Thyroid gland (tissue), 4 donors: ENCODE data around the gene SLC6A3. TPM values are rescaled to one million over a fixed set of nuclear protein-coding genes. Genes with fewer than 3 reads are reported as not detected.

ENCODE experiments used
- DNase-seq, 2 donors: peaks; one replicate each; pipeline ENCODE4 v3.0.0-alpha.2; 2019
- H3K27ac ChIP-seq, 3 donors: fragments of 200-600 bp; sonication (generic); 1 replicate in 2 of 3; 2 replicates in 1 of 3; pipeline ENCODE4 v1.5.1; 2016 to 2019; ENCODE audit warnings: mild to moderate bottlenecking in 1 of 3, moderate library complexity in 1 of 3
- H3K27me3 ChIP-seq: fragments of 200-600 bp; sonication (generic); one replicate; pipeline ENCODE4 v1.5.1; 2019
- H3K36me3 ChIP-seq, 2 donors: fragments of 200-600 bp; sonication (generic); one replicate each; pipeline ENCODE4 v1.5.1; 2016 to 2019
- H3K4me1 ChIP-seq, 2 donors: fragments of 200-600 bp; sonication (generic); one replicate each; pipeline ENCODE4 v1.5.1; 2017 to 2019
- H3K4me3 ChIP-seq, 3 donors: fragments of 200-600 bp; sonication (generic); replicated peaks in 1 of 3; 1 replicate in 2 of 3; 2 replicates in 1 of 3; pipeline ENCODE4 v1.5.1; 2016; ENCODE audit warnings: mild to moderate bottlenecking in 1 of 3
- H3K9me3 ChIP-seq: fragments of 200-600 bp; sonication (generic); one replicate; pipeline ENCODE4 v1.5.1; 2017
- CTCF ChIP-seq, 6 experiments: fragments of 200-600 bp in 3 of 6; fragments of 450-650 bp in 3 of 6; sonication (generic) in 3 of 6; IDR thresholded peaks; one replicate each; pipeline ENCODE4 v1.5.1; 2016 to 2019; ENCODE audit warnings: antibody characterized with exemption in 6 of 6, mild to moderate bottlenecking in 2 of 6, inconsistent platforms in 1 of 6, moderate library complexity in 1 of 6
- POLR2A ChIP-seq, 2 donors: fragments of 450-650 bp; IDR thresholded peaks; one replicate each; pipeline ENCODE4 v1.6.1; 2017; ENCODE audit warnings: antibody characterized with exemption in 2 of 2, mild to moderate bottlenecking in 2 of 2, moderate library complexity in 1 of 2
- WGBS, 2 donors: methylation state at CpG; one replicate each; pipeline ENCODE4 v1.1.5; 2017; 5-methylcytosine and 5-hydroxymethylcytosine counted together
- intact Hi-C: fragments of 100-400 bp; cut with DNase I; formaldehyde crosslinking; loops from one replicate; pipeline ENCODE4 v1.15.1; 2023
- total RNA-seq, 4 donors: library from RNA; depleted of rRNA; stranded (reverse); fragments of >200 nt; gene quantifications; one replicate each; pipeline ENCODE4 v1.2.3, GENCODE V29; 2016

SLC6A3 gene
- total RNA-seq, 4 donors from 2014 or later = 0.54 to 0.67 (median 0.54) TPM; not detected in 1

GRCh38 chr5:1345876-1346626, 99.2 kb downstream of the SLC6A3 start:
- H3K27me3 ChIP-seq = no peaks in the 10 kb centered on the region
- H3K4me1 ChIP-seq = peaks cover 25% of the 10 kb centered on the region in 2 donors
- no peaks in the 10 kb centered on the region for H3K9me3 ChIP-seq
- no peak for DNase-seq
- no peak for TF ChIP-seq POLR2A (IDR thresholded peaks at IDR 0.05)
- TF ChIP-seq CTCF (IDR thresholded peaks at IDR 0.05) = no peak
- H3K27ac ChIP-seq = no peak overlapping the region
- 79 to 82% methylated on average over 26 to 27 of the region's 27 CpGs for WGBS, 2 donors
- intact Hi-C loops = loop anchor here (5.0 to 10.0 kb wide), 2 partner anchors 36 to 449 kb away; partner anchors contain the start of gene MRPL36
- H3K4me3 ChIP-seq = peak overlapping the region in 1 of 3 donors; percentile 91
- H3K36me3 ChIP-seq = peaks cover 14% of the 10 kb centered on the region in 2 donors

DNA sequence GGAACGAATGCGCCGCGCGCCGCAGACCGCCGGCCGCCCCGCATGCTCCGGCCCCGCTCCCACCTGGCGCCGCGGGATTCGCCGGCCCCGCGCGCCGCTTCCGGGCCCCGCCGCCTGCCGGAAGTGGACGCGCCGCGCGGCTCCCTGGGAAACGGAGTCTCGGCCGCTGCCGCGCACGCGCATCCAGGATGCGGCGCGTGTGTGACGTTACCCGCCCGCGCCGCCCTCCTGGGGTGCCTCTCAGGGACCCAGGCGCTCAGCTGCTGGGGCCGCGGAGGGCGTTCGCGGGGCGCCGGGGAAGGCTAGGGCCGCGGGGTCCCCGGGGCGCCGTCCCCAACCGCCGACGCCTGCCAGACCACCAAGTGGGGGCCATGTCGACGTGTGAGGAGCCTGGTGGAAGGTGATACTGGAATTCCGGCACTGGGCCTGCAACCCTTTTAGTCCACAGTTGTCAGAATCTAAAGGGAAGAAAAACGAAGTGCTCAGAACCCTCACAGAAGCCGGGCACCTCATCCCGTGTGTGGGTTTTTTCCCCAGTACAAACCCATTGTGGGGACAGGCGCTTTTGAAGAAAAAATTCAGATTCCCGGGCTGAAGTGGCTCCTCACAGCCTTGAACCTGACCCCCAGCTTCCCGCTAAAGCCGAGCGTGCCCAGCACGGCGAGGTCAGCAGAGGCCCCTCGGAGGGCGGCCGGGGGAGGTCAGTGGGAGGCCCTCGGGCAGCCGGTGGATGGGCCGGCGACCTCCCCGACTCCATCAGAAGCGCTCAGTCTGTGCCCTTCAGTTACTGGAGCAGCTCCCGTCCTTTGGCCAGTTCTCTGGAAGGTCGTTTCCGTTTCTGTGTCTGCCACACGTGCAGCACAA, 100.0 kb downstream of the SLC6A3 start, which contains the start of gene CLPTM1L:
Gene CLPTM1L (minus strand): TSS at position 125 of the 864 bp plus-strand sequence. CDS start 258 bp downstream, outside the sequence.
- WGBS, 2 donors = 3 to 5% methylated on average over 12 to 37 of the region's 87 CpGs
- Histone ChIP-seq H3K9me3 (no peaks in the 10 kb centered on the region), H3K27ac (peak within 1 kb of the TSS; percentile 61 to 92 (median 82)), H3K27me3 (no peaks in the 10 kb centered on the region), H3K4me1 (peaks cover 25% of the 10 kb centered on the region in 2 donors), H3K36me3 (peaks cover 22 to 23% of the 10 kb centered on the region in 2 donors), H3K4me3 (peak within 1 kb of the TSS; percentile 51 to 99 (median 91))
- peak; percentile 84 to 88 for DNase-seq
- TF ChIP-seq POLR2A (IDR thresholded peaks at IDR 0.05) (peak in 1 of 2 donors; percentile 80), CTCF (IDR thresholded peaks at IDR 0.05) (peak in 1 of 6 experiments; percentile 32)
- intact Hi-C loops = loop anchor here (5.0 to 10.0 kb wide), 2 partner anchors 37 to 450 kb away; partner anchors contain the start of gene MRPL36

GRCh38 chr5:1343931-1344901, 101.0 kb downstream of the SLC6A3 start:
- DNase-seq = peak; percentile 16 to 24
- Histone ChIP-seq H3K36me3 (peaks cover 27 to 28% of the 10 kb centered on the region in 2 donors), H3K4me1 (peaks cover 25% of the 10 kb centered on the region in 2 donors), H3K27ac (peak overlapping the region; percentile 30 to 78 (median 38)), H3K4me3 (peak overlapping the region; percentile 34 to 77 (median 51)), H3K9me3 (no peaks in the 10 kb centered on the region), H3K27me3 (no peaks in the 10 kb centered on the region)
- intact Hi-C loops = loop anchor here (10.0 kb wide), 1 partner anchor 451 kb away; the partner anchor contains the start of gene MRPL36
- 13 to 18% methylated on average over 20 of the region's 61 CpGs for WGBS, 2 donors
- TF ChIP-seq CTCF (IDR thresholded peaks at IDR 0.05) (no peak), POLR2A (IDR thresholded peaks at IDR 0.05) (no peak)

GRCh38 chr5:1343315-1343751, 101.9 kb downstream of the SLC6A3 start:
- H3K9me3 ChIP-seq = no peaks in the 10 kb centered on the region
- no peaks in the 10 kb centered on the region for H3K27me3 ChIP-seq
- DNase-seq = peak; percentile 93 to 94
- 35 to 50% methylated on average over 8 to 9 of the region's 9 CpGs for WGBS, 2 donors
- peak overlapping the region; percentile 11 to 78 (median 38) for H3K27ac ChIP-seq
- peaks cover 25% of the 10 kb centered on the region in 2 donors for H3K4me1 ChIP-seq
- peaks cover 33 to 35% of the 10 kb centered on the region in 2 donors for H3K36me3 ChIP-seq
- TF ChIP-seq CTCF (IDR thresholded peaks at IDR 0.05) (no peak), POLR2A (IDR thresholded peaks at IDR 0.05) (no peak)
- H3K4me3 ChIP-seq = peak overlapping the region in 1 of 3 donors; percentile 77
- intact Hi-C loops = loop anchor here (10.0 kb wide), 1 partner anchor 451 kb away; the partner anchor contains the start of gene MRPL36
